ENCODE data around the gene MYG1.
"Not testable (repeated sequence)": the region's sequence is repeated elsewhere in the genome, so short reads cannot be mapped to it uniquely, and the experiment has no call there.

MYG1 gene

DNA sequence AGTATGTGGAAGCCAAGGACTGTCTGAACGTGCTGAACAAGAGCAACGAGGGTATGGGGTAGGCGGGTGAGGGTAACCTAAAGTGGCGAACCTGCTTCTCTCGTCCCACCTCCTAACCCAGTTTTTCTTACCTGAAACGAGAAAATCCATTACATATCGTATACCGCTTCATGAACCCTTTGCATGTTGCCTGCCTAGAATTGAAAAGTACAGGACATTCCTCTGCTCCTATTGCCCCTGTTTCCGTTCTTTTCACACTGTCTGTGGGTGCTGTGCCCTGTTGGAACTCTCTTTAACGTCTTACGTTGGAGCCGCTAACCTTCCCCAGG, 3.6 kb upstream of the MYG1 start:
- Histone ChIP-seq H3K27me3 (no peaks in the 10 kb centered on the region), H3K27ac (peak overlapping the region; percentile 79), H3K9me3 (no peaks in the 10 kb centered on the region), H3K36me3 (peaks cover 20% of the 10 kb centered on the region), H3K4me3 (ENCODE audit: low read depth in 1 of 2, low read length in 1 of 2) (peak overlapping the region; percentile 77 to 81), H3K4me1 (ENCODE audit: control insufficient read depth in 1 of 2, insufficient read depth in 1 of 2, low read depth in 1 of 2, low read length in 1 of 2) (peaks cover 52 to 55% of the 10 kb centered on the region in 2 experiments)
- TF ChIP-seq, protein P1, sequence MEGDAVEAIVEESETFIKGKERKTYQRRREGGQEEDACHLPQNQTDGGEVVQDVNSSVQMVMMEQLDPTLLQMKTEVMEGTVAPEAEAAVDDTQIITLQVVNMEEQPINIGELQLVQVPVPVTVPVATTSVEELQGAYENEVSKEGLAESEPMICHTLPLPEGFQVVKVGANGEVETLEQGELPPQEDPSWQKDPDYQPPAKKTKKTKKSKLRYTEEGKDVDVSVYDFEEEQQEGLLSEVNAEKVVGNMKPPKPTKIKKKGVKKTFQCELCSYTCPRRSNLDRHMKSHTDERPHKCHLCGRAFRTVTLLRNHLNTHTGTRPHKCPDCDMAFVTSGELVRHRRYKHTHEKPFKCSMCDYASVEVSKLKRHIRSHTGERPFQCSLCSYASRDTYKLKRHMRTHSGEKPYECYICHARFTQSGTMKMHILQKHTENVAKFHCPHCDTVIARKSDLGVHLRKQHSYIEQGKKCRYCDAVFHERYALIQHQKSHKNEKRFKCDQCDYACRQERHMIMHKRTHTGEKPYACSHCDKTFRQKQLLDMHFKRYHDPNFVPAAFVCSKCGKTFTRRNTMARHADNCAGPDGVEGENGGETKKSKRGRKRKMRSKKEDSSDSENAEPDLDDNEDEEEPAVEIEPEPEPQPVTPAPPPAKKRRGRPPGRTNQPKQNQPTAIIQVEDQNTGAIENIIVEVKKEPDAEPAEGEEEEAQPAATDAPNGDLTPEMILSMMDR (IDR thresholded peaks at IDR 0.05): no peak

DNA sequence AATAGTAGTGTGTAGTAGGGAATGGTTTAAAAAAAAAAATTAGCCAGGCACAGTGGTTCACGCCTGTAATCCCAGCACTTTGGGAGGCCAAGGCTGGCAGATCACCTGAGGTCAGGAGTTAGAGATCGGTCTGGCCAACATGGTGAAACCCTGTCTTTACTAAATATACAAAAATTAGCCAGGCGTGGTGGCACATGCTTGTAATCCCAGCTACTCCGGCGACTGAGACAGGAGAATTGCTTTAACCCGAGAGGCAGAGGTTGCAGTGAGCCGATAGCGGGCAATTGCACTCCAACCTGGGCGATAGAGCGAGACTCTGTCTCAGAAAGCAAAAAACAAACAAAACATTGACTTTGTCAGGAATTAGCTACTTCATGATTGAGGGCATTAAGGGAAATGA, 2.4 kb upstream of the MYG1 start:
- not testable (repeated sequence) for H3K27me3 ChIP-seq; H3K9me3 ChIP-seq; H3K4me3 ChIP-seq (ENCODE audit: low read depth in 1 of 2, low read length in 1 of 2)
- peaks cover 52 to 55% of the 10 kb centered on the region in 2 experiments for H3K4me1 ChIP-seq (ENCODE audit: control insufficient read depth in 1 of 2, insufficient read depth in 1 of 2, low read depth in 1 of 2, low read length in 1 of 2)
- peaks cover 14% of the 10 kb centered on the region for H3K36me3 ChIP-seq
- H3K27ac ChIP-seq: peak overlapping the region; percentile 85

DNA sequence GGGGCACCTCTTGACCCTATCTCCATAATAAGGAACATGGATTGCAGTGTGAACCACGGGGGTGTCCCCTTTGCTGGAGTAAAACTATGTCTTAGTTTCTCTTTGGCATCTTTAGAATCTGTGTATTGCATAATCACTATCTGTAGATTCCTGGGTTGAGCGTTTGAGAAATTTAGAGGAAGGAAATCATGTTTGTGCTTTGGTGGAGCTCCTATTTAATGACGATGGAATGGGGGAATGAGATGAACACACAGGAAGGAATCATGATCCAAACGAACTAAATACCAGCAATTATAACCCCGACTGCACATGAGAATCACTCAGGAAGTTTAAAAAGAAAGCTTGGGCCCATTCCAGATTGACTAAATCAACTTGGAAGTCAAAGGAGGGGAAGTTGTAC, 1.3 kb upstream of the MYG1 start:
- H3K4me1 ChIP-seq (ENCODE audit: control insufficient read depth in 1 of 2, insufficient read depth in 1 of 2, low read depth in 1 of 2, low read length in 1 of 2): peaks cover 52 to 55% of the 10 kb centered on the region in 2 experiments

DNA sequence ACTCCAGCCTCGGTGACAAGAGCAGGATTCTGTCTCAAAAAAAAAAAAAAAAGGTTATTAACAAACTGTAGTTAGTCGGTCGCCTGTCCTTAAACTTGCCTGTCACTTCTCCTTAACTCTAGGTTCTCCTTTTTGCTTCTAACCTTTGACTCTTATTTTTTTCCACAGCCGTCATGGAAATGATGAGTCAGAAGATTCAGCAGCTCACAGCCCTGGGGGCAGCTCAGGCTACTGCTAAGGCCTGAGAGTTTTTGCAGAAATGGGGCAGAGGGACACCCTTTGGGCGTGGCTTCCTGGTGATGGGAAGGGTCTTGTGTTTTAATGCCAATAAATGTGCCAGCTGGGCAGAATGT, 418 bp upstream of the MYG1 start:
- peaks cover 19% of the 10 kb centered on the region for H3K36me3 ChIP-seq
- H3K4me1 ChIP-seq (ENCODE audit: control insufficient read depth in 1 of 2, insufficient read depth in 1 of 2, low read depth in 1 of 2, low read length in 1 of 2): peaks cover 52 to 55% of the 10 kb centered on the region in 2 experiments

More for the DNA sequence above, 1.3 kb upstream of the MYG1 start:
- H3K36me3 ChIP-seq: peaks cover 15% of the 10 kb centered on the region
- TF ChIP-seq, protein P1 (IDR thresholded peaks at IDR 0.05): no peak
- H3K27ac ChIP-seq: peak overlapping the region; percentile 85
- H3K27me3 ChIP-seq: no peaks in the 10 kb centered on the region
- H3K9me3 ChIP-seq: no peaks in the 10 kb centered on the region
- H3K4me3 ChIP-seq (ENCODE audit: low read depth in 1 of 2, low read length in 1 of 2): no peak overlapping the region

DNA sequence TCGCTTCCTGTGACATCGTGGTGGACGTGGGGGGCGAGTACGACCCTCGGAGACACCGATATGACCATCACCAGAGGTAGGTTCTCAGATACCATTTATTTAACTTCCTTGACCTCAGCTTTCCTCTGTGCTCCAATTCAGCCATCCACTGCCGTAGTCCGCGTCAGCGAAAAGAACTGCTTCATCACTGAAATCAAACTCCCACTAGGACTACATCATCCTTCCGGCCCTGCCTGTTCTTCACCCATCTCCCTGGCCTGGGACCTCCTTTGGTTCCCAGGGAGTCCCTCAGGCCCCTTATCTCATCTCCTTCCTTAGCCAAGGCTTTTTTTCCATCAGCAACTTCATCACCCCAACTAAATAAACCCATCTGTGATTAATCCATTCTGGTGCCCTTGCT, 692 bp downstream of the MYG1 start:
- no peaks in the 10 kb centered on the region for H3K27me3 ChIP-seq
- H3K4me3 ChIP-seq (ENCODE audit: low read depth in 1 of 2, low read length in 1 of 2): peak overlapping the region; percentile 85 to 96
- H3K36me3 ChIP-seq: peaks cover 21% of the 10 kb centered on the region
- TF ChIP-seq, protein P1 (IDR thresholded peaks at IDR 0.05): no peak
- peak overlapping the region; percentile 85 for H3K27ac ChIP-seq
- peaks cover 48 to 49% of the 10 kb centered on the region in 2 experiments for H3K4me1 ChIP-seq (ENCODE audit: control insufficient read depth in 1 of 2, insufficient read depth in 1 of 2, low read depth in 1 of 2, low read length in 1 of 2)
- H3K9me3 ChIP-seq: no peaks in the 10 kb centered on the region

More for the DNA sequence above, 418 bp upstream of the MYG1 start:
- Histone ChIP-seq H3K27me3 (no peaks in the 10 kb centered on the region), H3K4me3 (ENCODE audit: low read depth in 1 of 2, low read length in 1 of 2) (peak overlapping the region; percentile 85 to 96), H3K9me3 (no peaks in the 10 kb centered on the region), H3K27ac (peak overlapping the region; percentile 85)
- TF ChIP-seq, protein P1 (IDR thresholded peaks at IDR 0.05): peak; percentile 19

DNA sequence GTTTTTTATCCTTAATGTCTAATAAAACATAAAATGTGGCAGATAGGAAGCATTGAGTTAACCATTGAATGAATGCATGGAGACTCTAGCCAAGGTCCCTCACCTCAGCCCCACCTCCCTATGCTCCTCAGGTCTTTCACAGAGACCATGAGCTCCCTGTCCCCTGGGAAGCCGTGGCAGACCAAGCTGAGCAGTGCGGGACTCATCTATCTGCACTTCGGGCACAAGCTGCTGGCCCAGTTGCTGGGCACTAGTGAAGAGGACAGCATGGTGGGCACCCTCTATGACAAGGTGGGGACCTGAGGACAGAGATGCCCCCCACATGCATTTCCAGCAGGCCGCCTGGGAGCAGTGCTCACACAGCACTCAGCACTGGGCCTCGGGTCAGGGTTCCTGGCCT, 3.4 kb downstream of the MYG1 start:
- no peak overlapping the region for H3K4me3 ChIP-seq (ENCODE audit: low read depth in 1 of 2, low read length in 1 of 2)
- H3K27me3 ChIP-seq: no peaks in the 10 kb centered on the region
- H3K4me1 ChIP-seq (ENCODE audit: control insufficient read depth in 1 of 2, insufficient read depth in 1 of 2, low read depth in 1 of 2, low read length in 1 of 2): peaks cover 24 to 27% of the 10 kb centered on the region in 2 experiments
- H3K36me3 ChIP-seq: peaks cover 42% of the 10 kb centered on the region
- no peaks in the 10 kb centered on the region for H3K9me3 ChIP-seq
- no peak overlapping the region for H3K27ac ChIP-seq
- TF ChIP-seq, protein P1 (IDR thresholded peaks at IDR 0.05): no peak

Measured in neutrophil (primary cell).